Measurements from ENCODE around the gene SMR3B.

Gene SMR3B

DNA sequence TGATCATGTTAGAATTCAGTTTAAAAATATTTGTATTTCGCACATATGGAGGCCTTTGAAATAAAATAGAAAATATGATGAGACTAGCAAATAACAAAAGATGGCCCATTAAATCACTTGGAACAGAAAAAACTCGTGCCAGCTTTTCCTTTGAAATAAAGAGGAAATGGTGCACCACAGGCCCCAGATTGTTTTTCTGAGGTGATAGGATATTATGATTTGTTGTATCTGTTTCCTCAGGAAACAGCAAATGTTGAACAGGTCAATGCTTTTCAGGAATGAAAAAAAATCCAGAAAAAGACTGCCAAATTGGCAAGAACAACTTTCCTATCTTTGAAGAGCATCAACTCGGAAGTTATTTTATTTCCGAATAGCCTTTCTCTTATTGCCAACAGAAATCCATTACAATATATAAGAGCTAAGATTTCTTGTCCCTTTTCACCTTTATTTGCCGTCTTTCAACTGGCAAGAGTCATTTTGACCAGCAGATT, at the start of gene SMR3B:
Gene SMR3B (plus strand): TSS at position 441 of the 491 bp plus-strand sequence. CDS start 1,380 bp downstream, outside the sequence.
- no peak for DNase-seq

DNA sequence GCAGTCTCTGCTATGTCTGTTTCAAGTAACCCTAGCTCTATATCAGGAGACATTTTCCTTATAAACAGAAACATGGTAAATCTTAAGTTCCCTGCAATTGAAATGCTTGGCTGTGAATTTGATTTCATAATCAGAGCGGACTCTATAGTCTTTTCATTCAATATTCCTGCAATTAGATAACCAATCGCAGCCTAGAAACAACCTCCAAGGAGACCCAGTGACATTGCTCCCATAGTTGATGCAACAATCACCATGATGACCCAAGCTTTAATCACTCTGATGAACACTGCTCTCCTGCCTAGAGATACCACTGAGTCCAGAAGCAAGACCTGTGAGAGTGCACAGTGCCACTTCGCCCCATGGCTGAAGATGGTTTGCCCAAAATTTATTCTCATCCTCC, 48.2 kb upstream of the SMR3B start, which contains the start of gene CABS1:
Gene CABS1 (plus strand): TSS at position 301 of the 400 bp plus-strand sequence. CDS start 59 bp downstream, at position 360.
- DNase-seq = no peak

DNA sequence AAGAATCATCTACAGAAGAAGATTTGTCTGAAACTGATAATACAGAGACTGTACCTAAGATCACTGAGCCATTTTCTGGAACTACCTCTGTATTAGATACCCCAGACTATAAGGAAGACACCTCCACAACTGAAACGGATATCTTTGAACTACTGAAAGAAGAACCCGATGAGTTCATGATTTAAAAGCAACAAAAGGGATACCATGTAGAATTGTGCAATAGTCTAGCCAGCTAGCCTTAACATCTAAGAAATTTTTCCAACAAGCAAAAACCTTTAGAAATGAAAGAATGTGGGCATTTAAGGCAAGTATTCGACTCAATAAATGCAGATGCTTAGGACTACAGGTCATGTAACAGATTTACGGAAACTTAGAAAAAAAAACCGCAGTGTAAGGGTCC, 46.9 kb upstream of the SMR3B start:
- no peak for DNase-seq

DNA sequence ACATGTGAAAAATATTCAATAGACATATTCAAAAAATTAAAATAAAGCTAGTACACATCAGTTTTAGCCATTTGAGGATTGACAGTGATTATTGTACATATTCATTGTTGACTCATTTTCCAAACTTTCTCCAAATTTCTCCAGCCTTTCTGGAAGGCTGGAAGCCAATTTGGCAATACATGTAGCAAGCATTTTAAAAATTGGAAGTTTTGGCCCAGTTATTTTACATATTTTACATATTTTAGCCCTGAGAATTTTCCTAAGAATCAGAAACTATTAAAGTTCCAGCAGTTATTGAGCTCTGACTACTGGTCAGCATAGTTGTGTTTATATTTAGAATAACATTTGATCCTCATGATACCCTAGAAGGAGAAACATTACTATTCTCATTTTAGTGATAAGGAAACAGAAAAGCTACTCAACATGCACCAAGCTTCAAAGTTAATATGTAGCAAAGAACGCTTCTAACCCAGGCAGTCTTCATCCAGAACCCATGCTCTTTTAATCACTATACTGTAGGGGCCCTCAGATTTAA, 45.0 kb upstream of the SMR3B start:
- no peak for DNase-seq

GRCh38 chr4:70356185-70356584, 26.7 kb upstream of the SMR3B start:
- DNase-seq = no peak

GRCh38 chr4:70359115-70359661, 23.7 kb upstream of the SMR3B start:
- no peak for DNase-seq

GRCh38 chr4:70360460-70360859, 22.5 kb upstream of the SMR3B start, which contains the start of gene SMR3A:
SMR3A (plus strand) TSS chr4:70360760; CDS start chr4:70362116, 1,356 bp downstream.
- no peak for DNase-seq

GRCh38 chr4:70364002-70364401, 18.9 kb upstream of the SMR3B start:
- DNase-seq = no peak

DNA sequence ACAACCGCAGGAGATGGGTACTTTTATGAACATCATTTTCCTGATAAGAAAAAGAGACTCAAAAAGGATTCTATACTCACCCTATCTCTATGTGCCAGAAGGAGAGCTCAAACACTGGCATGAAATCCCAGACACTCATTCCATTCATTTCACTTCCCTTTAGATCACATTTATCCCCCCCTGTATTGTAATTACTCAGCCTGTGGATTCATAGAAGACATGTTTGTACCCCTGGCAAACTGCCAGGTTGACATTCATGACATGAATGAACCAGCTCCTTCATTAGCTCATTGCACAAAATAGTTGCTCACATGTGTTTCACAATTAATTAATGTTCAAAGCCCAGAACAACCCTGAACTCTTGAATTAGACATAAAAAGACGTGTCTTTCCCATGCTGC, 17.5 kb upstream of the SMR3B start:
- no peak for DNase-seq

GRCh38 chr4:70367813-70368212, 15.1 kb upstream of the SMR3B start:
- DNase-seq = no peak

DNA sequence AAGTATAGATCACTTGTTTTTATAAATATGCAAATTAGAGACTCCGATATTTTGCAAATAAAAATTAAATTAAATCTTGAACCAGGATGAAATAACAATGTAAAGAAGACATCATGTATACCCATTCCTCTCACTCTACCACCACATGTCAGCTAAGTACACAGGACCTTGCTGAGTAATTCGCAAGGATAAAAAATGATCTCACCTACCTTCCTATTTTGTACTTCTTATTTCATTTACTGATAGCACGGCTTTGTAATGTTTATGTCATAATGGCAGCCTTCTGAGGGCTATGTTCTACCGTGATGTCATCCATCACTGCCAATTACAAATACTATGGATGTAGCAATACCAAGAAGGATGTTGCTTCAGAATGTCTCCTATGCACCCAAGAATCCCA, 10.9 kb upstream of the SMR3B start:
- no peak for DNase-seq

DNA sequence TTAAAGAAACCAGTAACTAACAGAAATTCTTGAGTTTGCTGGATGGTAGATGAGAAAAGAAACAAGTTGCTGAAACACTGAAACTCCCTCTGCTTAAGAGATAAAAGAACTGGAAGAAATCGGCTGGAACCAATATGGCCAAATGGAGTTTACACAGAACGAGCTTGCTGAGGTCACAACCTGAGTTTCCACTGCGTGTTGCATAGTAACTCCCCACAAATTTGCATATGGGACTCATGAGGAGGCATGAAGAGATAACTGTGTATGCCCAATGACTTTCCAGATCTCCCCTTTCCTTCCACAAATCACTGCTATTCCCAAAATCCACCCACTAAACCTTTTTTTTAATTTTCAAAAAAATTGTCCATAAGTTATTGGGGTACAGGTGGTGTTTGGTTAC, 10.2 kb upstream of the SMR3B start:
- no peak for DNase-seq

- DNase-seq = no peak
Measured at GRCh38 chr4:70380578-70380977, 2.4 kb upstream of the SMR3B start.

- DNase-seq = no peak
Measured at GRCh38 chr4:70392057-70392776, 9.3 kb downstream of the SMR3B start.

GRCh38 chr4:70397580-70397979, 14.6 kb downstream of the SMR3B start, which contains the start of gene OPRPN:
OPRPN (plus strand) TSS chr4:70397940; CDS start chr4:70399286, 1,346 bp downstream.
- DNase-seq = no peak

DNA sequence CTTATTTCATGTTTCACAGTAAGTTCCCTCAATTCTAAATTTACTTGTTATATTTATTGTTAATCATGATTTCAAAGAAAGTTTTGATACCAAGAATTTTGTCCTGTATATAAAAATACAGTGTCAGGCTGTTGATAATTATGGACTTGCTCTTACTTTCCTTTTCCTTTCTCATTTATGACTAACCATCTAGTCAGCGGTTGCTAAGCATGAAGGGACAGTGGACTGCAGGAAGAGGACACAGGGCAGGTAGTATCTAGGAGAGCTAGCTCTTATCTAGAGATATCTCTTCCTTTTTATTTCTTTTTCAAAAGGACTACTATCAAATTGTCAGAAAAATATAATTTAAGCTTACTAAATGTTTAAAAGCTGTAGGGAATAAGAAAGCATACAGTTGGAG, 16.4 kb downstream of the SMR3B start:
- no peak for DNase-seq

- no peak for DNase-seq
Measured at GRCh38 chr4:70402762-70403161, 19.8 kb downstream of the SMR3B start.

DNA sequence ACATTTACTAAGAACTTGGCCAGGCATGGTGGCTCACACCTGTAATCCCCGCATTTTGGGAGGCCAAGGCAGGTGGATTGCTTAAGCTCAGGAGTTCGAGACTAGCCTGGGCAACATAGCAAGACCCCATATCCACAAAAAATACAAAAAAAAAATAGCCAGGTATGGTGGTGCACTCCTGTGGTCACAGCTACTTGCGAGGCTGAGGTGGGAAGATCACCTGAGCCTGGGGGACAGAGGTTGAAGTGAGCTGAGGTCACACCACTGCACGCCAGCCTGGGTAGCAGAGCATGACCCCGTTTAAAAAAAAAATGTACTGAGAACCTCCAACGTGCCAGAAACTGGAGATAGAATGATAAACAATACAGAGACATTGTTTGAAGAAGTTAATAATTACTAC, 22.8 kb downstream of the SMR3B start:
- no peak for DNase-seq

DNA sequence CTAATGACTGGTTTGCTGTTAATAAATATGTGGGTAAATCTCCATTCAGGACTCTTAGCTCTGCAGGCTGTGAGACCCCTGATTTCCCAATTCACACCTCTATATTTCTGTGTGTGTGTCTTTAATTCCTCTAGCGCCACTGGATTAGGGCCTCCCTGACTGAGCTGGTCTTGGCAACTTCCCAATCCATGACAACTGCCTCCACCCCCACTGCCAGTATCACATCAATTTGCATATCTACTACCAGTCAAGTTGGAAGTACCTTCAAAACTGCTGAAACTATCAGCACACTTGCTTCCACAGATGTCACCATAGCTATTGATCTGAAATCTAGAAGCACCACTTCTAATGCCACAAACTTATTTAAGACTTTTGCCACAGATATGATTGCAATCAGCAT, 42.4 kb downstream of the SMR3B start:
- DNase-seq = no peak

DNA sequence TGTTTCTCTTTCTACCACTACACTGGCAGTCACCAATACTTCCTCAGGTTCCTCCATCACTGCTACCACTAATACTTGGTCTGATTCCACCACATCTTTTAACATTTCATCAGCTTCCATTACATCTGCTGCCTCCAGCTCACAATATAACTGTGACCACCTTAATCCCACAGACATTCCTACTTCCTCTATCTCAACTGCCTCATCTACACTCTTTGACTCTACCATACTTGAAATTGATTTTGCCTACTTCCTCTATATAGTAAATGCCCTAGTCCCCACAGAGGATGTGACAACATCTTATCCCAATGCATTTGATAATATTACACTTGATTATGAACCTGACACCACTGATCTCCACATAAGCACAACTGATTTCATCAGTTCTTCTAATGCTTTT, 43.9 kb downstream of the SMR3B start:
- DNase-seq = no peak

- no peak for DNase-seq
Measured at GRCh38 chr4:70437197-70437596, 54.3 kb downstream of the SMR3B start.

Data from NCI-H187 treated with DMSO at 0.1 percent for 48 hours (cell line).